Epithelial cell of esophagus (primary cell): ENCODE measurements around the gene GBA2.
A peak's percentile ranks its signal among the peaks of the same experiment; 100 is the strongest.

Experiments
- DNase-seq: peaks from one replicate; pipeline ENCODE4 v3.0.0; 2010; ENCODE audit warnings: low read depth
- H3K4me3 ChIP-seq: 2 replicates; pipeline ENCODE4 v1.5.1; 2011; ENCODE audit warnings: mild to moderate bottlenecking, low read length, control low read depth
- TF ChIP-seq, protein P1 (sequence below): IDR thresholded peaks from 2 replicates; pipeline ENCODE4 v1.5.1; 2011; ENCODE audit warnings: low read depth, mild to moderate bottlenecking, low read length, control low read depth, inconsistent platforms; ENCODE audit not compliant: insufficient read depth; ENCODE audit errors: missing control alignments

Gene GBA2

DNA sequence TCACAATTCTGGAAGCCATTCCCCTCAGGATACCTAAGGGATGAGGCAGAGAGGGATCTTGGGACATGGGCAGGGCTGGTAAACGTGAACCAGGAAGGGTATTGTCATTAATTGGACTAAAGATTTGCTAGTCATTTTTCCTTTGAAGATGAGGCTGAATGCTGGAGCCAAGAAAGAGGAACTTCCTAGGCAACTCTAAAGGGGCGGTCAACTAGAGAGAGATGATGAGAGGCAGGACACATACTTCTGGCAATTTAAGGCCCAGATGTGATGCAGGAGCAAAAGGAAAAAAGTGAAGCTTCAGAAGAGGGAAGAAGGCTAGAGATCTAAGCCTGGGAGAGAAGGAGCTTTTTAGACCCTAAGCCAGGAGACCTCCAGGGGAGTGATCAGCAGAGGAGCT, 5.6 kb downstream of the GBA2 start:
- TF ChIP-seq, protein P1, sequence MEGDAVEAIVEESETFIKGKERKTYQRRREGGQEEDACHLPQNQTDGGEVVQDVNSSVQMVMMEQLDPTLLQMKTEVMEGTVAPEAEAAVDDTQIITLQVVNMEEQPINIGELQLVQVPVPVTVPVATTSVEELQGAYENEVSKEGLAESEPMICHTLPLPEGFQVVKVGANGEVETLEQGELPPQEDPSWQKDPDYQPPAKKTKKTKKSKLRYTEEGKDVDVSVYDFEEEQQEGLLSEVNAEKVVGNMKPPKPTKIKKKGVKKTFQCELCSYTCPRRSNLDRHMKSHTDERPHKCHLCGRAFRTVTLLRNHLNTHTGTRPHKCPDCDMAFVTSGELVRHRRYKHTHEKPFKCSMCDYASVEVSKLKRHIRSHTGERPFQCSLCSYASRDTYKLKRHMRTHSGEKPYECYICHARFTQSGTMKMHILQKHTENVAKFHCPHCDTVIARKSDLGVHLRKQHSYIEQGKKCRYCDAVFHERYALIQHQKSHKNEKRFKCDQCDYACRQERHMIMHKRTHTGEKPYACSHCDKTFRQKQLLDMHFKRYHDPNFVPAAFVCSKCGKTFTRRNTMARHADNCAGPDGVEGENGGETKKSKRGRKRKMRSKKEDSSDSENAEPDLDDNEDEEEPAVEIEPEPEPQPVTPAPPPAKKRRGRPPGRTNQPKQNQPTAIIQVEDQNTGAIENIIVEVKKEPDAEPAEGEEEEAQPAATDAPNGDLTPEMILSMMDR: no peak
- no peak overlapping the region for H3K4me3 ChIP-seq
- DNase-seq: no peak

- TF ChIP-seq, protein P1: no peak
These were observed 7.3 kb downstream of the GBA2 start for GRCh38 chr9:35741740-35742139.

DNA sequence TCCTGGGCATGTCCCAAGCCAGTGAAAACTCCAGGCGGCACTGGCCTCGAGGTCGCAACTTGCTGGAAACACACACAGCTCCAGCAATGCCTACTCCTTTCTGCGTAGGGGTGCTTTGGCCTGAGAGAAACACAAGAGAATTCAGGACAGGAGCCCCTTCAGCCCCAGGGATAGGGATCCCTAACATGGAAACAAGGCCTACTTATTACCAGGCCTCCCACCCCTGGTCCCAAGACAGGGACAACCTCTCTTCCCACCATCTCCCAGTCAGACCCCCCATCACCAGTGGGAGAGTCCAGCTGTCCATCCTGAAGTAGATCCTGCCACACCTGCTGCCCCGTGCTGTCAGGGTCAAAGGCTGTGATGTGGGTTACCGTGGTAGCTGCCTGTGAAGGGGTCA, 8.8 kb downstream of the GBA2 start:
- H3K4me3 ChIP-seq: no peak overlapping the region
- TF ChIP-seq, protein P1: no peak
- no peak for DNase-seq

More at GRCh38 chr9:35741740-35742139, 7.3 kb downstream of the GBA2 start:
- H3K4me3 ChIP-seq: no peak overlapping the region
- DNase-seq: no peak

DNA sequence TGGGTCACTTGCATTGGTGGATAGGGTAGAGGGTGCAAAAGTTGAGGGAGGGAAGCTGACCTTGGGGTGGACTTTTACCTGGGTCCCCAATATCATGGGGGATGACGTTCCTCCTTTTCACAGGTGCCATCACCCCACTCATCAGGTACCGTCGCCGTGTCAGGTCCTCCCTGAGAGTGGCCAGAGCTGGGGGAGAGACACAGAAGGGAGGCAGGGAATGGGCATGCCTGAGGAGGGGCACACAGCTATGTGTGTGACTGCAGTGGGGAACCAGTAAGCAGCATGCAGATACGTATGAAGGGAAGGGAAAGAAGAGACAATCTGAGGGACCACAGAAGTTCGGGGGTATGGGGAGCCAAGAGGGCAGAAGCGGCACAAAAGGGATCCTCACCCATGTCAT, 10.1 kb downstream of the GBA2 start:
- H3K4me3 ChIP-seq: no peak overlapping the region
- no peak for DNase-seq
- TF ChIP-seq, protein P1: no peak

DNA sequence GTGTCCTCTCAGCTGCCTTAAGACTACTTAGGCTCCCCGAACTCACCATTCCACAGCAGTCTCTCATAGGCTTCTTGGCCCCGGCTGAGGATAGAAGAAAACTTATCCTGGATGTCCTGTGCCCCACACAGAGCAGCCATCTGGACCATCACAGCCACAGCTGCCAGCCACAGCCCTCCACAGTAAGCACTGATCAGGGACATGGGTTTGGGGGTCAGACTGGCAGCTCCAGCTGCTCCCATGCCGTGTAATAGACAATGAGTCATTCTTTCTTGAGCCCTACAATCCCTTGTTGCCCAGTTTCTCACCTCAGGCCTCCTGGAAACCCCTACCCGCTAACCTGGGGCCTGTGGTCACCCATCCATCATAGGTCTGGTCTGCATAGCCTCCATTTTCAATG, 10.8 kb downstream of the GBA2 start:
- H3K4me3 ChIP-seq: no peak overlapping the region
- TF ChIP-seq, protein P1: no peak
- no peak for DNase-seq

DNA sequence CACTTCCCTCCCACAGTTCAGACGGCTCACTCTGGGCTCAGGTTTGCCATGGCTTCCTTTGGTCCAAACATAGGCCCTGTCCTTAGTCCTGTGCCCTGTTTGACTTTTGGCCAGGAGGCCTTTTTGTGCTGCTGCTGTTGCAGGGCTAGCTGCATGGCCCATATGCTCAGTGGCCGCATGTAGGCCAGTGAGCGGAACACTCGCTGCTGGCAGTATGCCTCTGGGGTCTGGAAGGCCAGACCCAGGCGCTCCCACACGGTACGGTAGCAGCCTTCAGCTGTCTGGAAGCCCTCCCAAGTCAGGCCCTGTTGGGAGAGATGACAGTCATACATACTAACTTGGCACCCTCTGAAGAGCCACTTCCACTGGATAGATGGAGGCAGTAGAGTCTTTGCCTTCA, 11.9 kb downstream of the GBA2 start:
- no peak for DNase-seq
- TF ChIP-seq, protein P1: no peak
- H3K4me3 ChIP-seq: no peak overlapping the region

GRCh38 chr9:35736201-35736633, 12.8 kb downstream of the GBA2 start:
- TF ChIP-seq, protein P1: peak; percentile 98
- no peak overlapping the region for H3K4me3 ChIP-seq
- peak; percentile 82 for DNase-seq
